Airway epithelial cell (primary cell): ENCODE data around the gene MTMR2. TPM values are rescaled to one million over a fixed set of nuclear protein-coding genes. Genes with fewer than 3 reads are reported as not detected.

Experiments used
- total RNA-seq: library from RNA; depleted of rRNA; stranded (reverse); fragments of >200 nt; gene quantifications from 2 replicates; pipeline ENCODE4 v1.2.3, GENCODE V29; 2015

MTMR2 gene
- total RNA-seq: 22.8 and 31.9 TPM in 2 replicates

GRCh38 chr11:95923728-95924413 lies at the start of gene MTMR2:
TSS of gene MTMR2 (minus strand) at chr11:95924107. CDS start at chr11:95923954, 153 bp downstream.

DNA sequence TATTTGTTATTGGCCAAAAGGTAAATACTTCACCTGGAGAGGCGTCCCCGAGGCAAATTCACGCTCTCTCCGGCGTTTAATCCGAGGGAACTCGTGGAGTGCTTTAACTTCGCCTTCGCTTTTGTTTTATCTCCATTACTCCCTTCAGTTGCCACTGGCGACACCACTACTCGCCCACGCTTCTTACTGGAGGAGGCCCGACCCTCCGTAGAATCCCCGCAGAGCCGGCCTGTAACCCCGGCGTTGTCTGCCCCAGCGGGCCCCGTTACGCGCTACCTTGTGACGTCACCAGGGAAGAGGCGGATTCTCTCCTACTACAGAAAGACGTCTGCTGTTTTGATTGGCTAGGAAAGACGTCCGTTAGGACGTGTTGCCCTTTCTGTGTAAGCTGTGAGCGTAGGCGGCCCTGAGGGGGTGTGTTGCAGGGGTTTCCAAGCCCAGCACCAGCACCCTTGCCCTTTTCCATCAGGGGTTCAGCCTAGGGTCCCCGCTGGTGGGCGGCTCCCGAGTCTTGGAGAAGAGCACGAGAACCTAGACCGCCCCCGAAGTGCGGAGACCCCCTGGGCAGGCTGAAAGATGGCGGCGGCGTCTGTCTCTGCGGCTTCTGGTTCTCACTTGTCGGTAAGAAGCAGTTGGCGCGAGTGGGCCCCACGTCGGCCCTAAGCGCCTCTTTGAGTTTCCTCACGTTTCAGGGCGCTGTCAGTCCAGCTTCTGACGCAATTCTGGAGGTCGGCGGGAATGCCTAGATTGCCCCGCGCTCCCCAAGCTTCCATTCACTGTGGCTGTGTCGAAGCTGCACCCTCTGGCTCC lies 133.6 kb downstream of the MTMR2 start, which contains the start of gene CEP57:
CEP57 (plus strand) TSS at position 376 of the 810 bp plus-strand sequence; CDS start at position 577, 201 bp downstream.

GRCh38 chr11:95789506-95790122 lies 134.3 kb downstream of the MTMR2 start, which contains the start of gene FAM76B:
TSS of gene FAM76B (minus strand) at chr11:95789782. CDS start at chr11:95789478, 304 bp downstream.

Other genes starting within 250 kb of the MTMR2 start
- gene FAM76B, start 134.3 kb downstream of the MTMR2 start, total RNA-seq: 5.9 and 13.0 TPM in 2 replicates
- gene CEP57, start 133.6 kb downstream of the MTMR2 start, total RNA-seq: 25.9 and 31.5 TPM in 2 replicates